BE2C (cell line): ENCODE measurements around the gene CDH4.

ENCODE experiments used
- DNase-seq: peaks from one replicate; pipeline ENCODE4 v3.0.0-alpha.2; 2020
- H3K27me3 ChIP-seq: fragments of 250-450 bp; sonication (Bioruptor Pico); 2 replicates; pipeline ENCODE4 v1.5.1; 2020; ENCODE audit warnings: mild to moderate bottlenecking
- H3K36me3 ChIP-seq: fragments of 250-450 bp; sonication (Bioruptor Pico); 2 replicates; pipeline ENCODE4 v1.5.1; 2020; ENCODE audit warnings: mild to moderate bottlenecking
- H3K4me1 ChIP-seq: fragments of 250-450 bp; sonication (Bioruptor Pico); 2 replicates; pipeline ENCODE4 v1.5.1; 2020
- H3K4me3 ChIP-seq: 2 replicates; pipeline ENCODE4 v1.5.1; 2011; ENCODE audit warnings: low read depth, low read length
- H3K9me3 ChIP-seq: fragments of 250-450 bp; sonication (Bioruptor Pico); 2 replicates; pipeline ENCODE4 v1.5.1; 2020
- TF ChIP-seq, protein P1 (sequence below): IDR thresholded peaks from 2 replicates; pipeline ENCODE4 v1.5.1; 2012; ENCODE audit warnings: mild to moderate bottlenecking, low read depth, low read length

Gene CDH4

DNA sequence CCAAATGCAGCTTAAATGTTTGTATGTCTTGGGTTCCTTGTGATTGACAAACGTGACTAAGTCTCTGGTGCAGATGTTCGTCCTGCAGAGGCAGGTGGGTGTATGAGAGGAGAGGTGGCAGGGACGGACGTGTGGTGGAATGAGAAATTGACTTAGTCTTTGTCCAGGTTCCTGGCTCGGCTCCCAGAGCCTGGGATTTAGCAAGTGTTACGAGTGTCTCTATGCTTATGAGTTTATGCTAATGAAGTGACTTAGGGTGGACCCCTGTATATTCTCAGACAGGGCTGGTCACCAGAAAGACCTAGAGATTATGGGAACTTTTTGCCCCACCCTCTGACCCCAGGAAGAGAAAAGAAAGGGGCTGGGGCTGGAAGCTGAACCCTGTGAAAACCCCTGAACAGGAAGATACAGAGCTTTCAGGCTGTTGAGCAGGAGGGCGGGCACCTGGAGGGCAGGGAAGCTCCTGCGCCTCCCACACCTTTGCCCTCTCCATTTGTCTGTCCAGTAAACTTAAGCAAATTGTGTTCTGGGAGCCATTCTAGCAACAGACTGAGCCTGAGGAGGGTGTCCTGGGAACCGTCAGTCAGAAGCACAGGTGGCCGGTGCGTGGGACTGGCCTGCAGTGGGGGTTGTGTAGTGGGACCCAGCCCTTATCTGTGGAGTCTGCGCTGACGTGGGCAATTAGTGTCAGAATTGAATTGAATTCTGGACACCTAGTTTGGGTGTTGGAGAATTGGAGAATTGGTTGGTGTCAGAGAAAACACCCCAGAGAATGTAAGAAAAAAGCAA is 362.1 kb downstream of the CDH4 start:
- TF ChIP-seq, protein P1, sequence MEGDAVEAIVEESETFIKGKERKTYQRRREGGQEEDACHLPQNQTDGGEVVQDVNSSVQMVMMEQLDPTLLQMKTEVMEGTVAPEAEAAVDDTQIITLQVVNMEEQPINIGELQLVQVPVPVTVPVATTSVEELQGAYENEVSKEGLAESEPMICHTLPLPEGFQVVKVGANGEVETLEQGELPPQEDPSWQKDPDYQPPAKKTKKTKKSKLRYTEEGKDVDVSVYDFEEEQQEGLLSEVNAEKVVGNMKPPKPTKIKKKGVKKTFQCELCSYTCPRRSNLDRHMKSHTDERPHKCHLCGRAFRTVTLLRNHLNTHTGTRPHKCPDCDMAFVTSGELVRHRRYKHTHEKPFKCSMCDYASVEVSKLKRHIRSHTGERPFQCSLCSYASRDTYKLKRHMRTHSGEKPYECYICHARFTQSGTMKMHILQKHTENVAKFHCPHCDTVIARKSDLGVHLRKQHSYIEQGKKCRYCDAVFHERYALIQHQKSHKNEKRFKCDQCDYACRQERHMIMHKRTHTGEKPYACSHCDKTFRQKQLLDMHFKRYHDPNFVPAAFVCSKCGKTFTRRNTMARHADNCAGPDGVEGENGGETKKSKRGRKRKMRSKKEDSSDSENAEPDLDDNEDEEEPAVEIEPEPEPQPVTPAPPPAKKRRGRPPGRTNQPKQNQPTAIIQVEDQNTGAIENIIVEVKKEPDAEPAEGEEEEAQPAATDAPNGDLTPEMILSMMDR: no peak
- Histone ChIP-seq H3K27me3 (no peaks in the 10 kb centered on the region), H3K4me3 (no peak overlapping the region), H3K9me3 (no peaks in the 10 kb centered on the region), H3K4me1 (no peaks in the 10 kb centered on the region), H3K36me3 (no peaks in the 10 kb centered on the region)
- no peak for DNase-seq

DNA sequence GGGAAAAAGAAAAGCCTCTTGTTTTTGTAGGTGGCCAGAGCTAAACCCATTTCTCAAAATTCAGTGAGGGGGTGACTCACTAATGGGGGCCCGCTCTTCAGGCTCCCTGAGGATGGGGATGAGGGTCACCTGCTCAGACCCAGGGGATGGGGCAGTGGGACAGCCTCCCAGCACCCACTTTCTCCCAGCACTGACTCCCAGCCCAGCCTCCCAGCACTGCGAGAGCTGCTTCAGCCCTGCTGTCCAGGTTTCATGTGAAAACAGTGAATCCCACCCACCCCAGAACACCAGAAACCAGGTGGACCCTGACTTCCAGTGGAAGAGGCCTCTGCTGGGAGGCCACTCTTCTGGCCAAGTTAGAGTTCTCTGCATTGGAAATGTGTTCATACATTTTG is 362.6 kb downstream of the CDH4 start:
- no peak for DNase-seq
- Histone ChIP-seq H3K9me3 (no peaks in the 10 kb centered on the region), H3K36me3 (no peaks in the 10 kb centered on the region), H3K4me1 (no peaks in the 10 kb centered on the region), H3K27me3 (no peaks in the 10 kb centered on the region), H3K4me3 (no peak overlapping the region)
- TF ChIP-seq, protein P1: no peak

DNA sequence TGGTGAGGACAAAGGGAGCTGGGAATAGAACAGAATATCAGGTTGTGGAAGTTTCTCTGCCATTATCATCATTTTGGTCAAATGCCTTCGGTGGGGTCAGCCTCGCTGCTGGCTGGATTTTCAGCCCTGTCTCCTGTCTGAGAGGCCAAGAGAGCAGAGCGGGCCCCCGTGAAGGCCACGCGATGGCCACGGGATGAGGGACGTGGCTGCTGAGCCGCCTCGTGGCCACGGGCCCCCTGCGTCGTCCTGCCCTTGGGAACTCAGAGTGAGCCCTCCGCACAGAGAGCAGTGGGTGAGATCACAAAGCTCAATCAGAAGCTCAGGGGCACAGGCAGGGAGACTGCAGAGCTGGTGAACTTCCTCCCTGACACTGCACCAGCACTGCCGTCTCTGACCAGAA is 363.7 kb downstream of the CDH4 start:
- no peaks in the 10 kb centered on the region for H3K27me3 ChIP-seq
- no peaks in the 10 kb centered on the region for H3K9me3 ChIP-seq
- H3K4me3 ChIP-seq: no peak overlapping the region
- TF ChIP-seq, protein P1: no peak
- DNase-seq: no peak
- H3K36me3 ChIP-seq: no peaks in the 10 kb centered on the region
- no peaks in the 10 kb centered on the region for H3K4me1 ChIP-seq

DNA sequence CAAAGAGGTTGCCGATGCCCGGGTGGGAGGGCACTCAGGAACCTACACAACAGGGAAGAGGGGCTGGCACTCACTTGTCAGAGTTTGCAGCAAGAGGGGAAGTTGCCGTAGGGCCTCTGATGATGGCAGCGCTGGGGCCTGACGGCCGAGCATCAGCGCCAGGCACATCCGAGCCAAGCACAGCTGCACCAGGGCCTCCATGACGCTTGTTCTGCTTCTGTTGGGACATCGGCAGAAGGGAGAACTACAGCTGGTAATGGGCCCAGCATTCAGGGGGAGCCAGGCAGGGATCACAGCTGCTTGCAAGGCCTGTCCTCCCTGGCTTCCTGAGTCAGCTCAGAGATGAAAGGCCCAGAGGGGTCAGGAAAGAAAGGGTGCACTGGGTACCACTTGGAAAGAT is 367.7 kb downstream of the CDH4 start:
- H3K9me3 ChIP-seq: no peaks in the 10 kb centered on the region
- no peaks in the 10 kb centered on the region for H3K36me3 ChIP-seq
- no peaks in the 10 kb centered on the region; the same call in 1 of the 2 replicates for H3K27me3 ChIP-seq
- DNase-seq: no peak
- H3K4me1 ChIP-seq: no peaks in the 10 kb centered on the region
- TF ChIP-seq, protein P1: no peak
- H3K4me3 ChIP-seq: no peak overlapping the region

DNA sequence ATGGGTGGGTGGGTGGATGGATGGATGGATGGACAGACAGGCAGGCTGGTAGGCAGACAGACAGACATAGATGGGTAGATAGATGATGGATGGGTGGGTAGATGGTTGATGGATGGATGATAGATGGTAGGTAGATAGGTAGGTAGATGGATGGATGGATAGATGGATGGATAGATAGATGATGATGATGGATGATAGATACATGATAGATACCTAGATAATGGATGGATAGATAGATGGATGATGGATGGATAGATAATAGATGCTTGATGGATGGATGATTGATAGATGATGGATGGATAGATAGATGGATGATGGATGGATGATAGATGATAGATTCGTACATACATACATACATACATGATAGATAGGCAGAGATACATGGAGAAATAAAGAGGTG is 368.1 kb downstream of the CDH4 start:
- Histone ChIP-seq H3K4me1 (no peaks in the 10 kb centered on the region), H3K36me3 (no peaks in the 10 kb centered on the region), H3K27me3 (no peaks in the 10 kb centered on the region; the same call in 1 of the 2 replicates), H3K9me3 (no peaks in the 10 kb centered on the region), H3K4me3 (no peak overlapping the region)
- DNase-seq: no peak
- TF ChIP-seq, protein P1: no peak

DNA sequence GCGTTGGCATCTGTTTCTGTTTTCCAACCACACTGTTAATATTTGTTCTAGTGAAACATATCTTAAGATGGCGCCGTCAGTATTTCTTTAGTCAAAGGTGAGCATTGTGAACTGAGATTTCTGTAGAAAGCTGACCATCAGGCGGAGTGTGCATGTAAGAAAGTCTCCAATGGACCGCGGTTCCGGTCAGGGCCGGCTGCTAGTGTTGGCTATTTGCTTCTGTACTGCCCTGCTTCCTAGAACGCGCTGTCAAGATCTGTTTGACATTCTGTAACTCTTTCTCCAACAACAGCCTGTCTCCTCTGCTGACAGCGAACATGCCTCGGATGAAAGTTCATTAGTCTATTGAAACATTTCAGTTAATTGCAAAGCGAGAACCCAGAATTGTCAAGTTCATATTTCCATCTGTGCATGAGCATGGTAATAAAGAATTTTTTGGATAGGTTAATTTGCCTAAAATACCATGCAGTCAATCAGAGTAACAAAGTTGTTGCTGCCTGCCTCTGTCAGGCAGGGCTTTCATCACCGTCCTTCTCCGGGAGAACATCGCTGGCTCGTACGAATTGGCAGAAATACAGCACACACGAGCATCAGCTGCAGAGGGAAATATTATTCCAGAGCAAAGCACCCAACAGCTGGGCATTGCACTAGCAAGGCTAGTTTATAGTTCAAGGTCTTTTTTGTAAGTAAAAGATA is 369.1 kb downstream of the CDH4 start:
- Histone ChIP-seq H3K4me1 (no peaks in the 10 kb centered on the region), H3K27me3 (no peaks in the 10 kb centered on the region; the same call in 1 of the 2 replicates), H3K4me3 (no peak overlapping the region), H3K9me3 (no peaks in the 10 kb centered on the region), H3K36me3 (no peaks in the 10 kb centered on the region)
- TF ChIP-seq, protein P1: no peak
- no peak for DNase-seq
